ENCODE measurements around the gene STK24.

The STK24 gene

DNA sequence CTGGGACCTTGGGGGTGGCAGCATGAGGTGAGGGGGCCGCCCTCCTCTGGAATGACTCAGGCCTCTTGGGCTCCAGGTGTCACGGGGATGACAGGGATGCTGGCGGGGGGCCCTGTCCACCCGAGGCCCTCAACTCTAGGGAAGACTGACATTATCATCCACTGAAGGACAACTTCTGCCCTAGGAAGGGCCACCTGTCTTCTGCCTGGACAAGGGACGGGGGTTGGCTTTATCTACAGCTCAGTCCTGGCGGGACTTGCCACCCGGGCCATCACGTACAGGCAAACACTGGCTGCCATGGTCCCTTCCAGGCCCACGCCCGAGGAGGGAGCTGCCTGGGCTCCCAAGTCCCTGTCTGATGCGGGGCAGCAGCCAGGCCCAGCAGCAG, 130.7 kb downstream of the STK24 start:
- no peak for DNase-seq

DNA sequence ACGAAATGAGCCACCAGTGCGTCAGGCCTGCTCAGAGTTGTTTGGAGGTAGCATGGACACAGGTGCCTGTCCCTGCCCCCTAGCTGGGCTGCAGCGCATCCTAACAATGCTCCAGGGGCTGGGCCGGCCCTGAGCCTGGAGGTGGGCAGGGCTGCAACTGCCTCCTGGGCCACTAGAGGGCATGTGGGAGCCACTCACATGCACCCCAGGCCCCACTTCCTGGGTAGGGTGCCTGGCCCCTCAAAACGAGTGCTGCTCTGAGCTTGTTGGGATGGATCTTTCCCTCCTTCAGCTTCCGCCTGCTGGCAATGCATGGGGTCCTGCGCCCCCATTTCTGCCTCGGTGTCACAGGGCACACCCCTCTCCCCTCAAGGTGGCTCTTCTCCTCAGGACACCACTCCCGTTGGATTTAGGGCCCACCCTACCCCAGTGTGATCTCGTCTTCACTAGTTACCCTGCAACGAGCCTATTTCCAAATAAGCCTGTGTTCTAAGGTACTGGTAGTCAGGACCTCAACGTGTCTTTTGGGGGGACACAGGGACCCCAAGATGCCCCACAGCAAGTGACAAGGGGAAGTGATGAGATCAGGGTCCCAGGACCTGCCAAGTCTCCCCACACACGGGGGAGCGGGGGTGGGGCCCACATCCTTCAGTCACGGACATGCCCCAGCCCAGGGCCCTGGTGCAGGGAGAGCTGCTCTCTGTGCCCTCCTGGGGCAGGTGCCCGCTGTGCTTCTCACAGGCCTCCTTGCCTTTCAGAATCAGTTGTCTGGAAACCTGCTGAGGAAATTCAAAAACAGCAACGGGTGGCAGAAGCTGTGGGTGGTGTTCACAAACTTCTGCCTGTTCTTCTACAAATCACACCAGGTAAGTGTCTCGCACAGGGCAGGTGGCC, 131.3 kb downstream of the STK24 start:
- no peak for DNase-seq

DNA sequence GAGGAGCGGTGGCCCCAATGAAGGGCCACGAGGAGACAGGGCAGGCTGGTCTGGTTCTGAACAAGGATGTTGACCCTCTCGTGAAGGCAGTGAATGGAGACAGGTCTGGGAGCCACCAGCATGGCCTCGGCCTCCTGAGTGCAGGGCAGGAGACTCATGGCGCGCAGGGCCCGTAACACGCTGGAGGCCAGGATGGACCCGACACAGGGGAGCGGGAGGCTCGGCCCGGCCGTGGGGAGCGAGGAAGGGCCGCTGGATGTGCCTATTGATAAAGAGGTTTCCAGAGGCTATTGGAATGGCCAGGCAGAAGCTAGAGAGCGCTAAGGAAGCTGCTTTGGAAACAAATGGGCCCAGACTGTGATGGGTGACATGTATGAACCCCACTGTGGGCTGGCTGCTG, 132.5 kb downstream of the STK24 start:
- no peak for DNase-seq

DNA sequence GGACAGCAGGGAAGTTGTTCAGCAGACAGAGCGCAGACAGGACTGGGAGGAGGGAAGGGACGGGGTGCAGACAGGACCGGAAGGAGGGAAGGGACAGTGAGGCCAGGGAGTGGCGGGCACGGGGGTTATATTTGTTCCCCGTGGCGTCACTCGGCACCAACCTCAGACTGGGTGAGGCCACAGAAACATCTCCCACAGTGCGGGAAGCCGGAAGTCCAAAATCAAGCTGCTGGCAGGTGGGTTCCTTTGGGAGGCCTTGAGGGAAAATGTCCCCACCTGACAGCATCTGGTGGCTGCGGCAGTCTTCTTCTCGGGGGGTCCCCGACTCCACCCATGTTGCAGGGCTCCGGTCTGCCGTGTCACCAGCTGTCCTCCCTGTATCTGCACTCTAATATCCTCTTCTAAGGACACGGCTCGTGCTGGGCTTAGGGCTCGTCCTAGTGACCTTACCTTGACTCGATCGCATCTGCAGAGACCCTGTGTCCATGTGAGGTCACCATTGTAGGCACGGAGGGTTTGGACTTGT, 133.0 kb downstream of the STK24 start:
- no peak for DNase-seq

DNA sequence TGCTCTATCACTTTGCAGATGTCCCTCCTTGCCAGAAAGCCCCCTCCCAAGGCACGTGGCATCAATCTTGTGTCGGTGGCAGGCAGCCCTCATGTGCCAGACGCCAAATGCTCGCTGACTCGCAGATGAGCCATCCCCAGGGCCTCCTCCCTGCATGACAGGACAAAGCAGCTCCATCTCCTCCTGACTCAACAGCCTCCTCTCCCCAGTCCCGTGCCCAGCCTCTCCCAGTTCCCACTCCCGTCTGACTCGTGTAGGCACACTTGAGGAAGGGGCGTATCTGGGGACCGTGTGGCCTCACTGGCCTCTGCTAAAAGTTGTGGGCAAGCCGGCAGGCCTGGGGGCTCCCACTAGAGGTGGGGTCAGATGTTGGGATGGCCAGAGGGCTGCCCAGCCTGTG, 133.6 kb downstream of the STK24 start:
- DNase-seq = no peak

DNA sequence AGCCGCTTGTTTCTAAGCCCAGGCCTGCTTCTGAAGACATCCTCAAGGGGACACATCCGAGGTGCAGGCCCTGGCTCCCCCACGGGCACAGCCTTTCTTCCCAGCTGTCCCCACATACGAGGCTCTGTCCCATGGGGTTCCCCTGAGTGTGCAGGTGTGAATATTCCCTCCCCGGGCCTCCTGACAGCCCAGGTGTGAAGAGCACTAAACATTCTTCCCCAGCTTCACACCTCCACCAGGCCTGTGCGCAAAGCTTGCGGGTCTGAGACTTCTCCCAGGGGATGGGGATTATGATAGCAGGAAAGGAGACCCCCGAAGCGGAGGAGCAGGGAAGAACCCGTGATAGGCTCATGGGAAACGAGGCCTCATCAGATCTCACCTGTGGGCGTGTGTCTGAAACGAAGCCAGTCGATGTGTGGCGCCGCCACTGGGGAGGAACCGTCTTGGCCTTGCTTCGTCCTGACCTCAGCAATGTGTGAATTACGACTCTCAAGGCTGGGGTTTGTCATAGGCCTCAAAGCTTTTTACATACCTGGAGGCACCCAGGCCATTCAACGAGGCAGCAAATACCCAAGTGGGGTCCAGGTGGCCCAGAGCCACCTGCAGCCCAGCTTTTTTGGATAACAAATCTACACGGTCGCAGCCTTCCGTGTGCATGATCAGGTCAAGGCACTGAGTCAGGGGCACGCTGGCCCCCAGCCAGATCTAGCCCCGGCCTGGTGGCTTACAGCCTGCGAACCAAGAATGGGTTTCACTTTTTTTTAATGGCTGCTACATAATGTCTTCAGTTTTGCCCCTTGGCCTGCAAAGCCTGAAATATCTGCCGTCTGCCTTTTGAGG, 134.3 kb downstream of the STK24 start:
- no peak for DNase-seq

DNA sequence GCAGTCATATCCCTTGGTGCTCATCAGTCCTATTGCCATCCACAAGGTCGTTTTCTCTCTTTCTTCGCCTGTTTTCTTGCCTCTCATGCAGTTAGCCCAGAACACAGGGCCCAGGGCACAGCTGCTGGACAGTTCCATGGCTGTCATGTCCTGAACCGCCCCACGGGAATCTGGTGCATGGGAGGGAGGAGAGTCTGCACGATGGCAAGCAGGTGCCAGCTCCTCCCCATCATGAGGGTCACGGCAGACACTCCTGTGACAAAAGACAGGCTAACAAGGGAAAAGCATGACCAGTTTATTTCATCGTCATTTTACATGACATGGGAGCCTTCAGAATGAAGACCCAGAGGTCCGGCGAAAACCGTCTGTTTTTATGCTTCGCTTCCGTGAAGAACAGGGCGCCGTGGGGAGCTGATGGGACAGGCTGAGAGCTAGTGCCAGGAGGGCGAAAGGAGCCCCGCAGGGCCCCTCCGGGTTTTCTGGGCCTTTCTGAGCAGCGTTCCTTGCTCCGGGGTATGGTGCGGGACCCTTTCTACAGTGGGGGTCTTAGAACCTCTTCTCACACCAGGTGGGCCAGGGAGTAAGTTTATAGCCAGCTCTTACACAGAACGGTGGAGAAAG, 135.7 kb downstream of the STK24 start:
- no peak for DNase-seq

DNA sequence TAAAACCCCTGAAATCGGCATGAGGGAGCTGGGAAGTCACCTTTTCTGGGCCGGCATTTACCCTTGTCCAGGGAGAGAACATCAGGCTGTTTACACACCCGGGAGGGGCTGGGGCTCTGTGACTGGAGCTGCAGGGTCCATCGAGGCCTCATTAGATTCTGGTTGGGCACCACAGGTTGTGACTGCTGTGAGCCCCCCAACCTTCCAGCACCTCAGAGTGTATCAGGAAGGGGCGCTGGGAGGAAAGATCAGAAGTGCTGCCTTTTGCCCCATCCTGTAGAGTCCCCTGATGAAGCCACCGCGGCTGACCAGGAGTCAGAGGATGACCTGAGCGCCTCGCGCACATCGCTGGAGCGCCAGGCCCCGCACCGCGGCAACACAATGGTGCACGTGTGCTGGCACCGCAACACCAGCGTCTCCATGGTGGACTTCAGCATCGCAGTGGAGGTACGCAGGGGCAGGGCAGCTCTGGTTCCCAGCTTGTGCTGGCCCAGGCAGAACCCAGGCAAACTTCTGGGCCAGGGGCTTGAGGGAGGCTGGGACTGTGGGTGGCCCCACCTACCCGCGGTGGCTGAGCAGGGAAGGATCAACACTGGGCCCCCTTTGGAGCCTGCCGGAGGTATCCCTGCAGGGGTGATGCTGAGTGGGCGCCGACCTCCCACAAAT, 136.4 kb downstream of the STK24 start:
- no peak for DNase-seq

DNA sequence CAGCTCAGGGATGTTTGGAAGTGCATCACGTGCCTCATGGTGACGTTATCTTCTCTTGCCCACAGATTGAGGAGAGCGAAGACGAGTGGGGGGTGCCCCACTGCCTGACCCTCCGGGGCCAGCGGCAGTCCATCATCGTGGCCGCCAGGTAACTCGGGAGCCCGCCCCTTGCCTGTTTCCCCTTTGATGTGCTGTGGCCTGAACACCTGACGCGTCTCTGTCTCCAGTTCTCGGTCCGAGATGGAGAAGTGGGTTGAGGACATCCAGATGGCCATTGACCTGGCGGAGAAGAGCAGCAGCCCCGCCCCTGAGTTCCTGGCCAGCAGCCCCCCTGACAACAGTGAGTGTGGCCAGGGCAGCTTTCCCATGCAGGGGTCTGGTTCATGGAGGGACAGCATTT, 137.0 kb downstream of the STK24 start:
- DNase-seq = no peak

DNA sequence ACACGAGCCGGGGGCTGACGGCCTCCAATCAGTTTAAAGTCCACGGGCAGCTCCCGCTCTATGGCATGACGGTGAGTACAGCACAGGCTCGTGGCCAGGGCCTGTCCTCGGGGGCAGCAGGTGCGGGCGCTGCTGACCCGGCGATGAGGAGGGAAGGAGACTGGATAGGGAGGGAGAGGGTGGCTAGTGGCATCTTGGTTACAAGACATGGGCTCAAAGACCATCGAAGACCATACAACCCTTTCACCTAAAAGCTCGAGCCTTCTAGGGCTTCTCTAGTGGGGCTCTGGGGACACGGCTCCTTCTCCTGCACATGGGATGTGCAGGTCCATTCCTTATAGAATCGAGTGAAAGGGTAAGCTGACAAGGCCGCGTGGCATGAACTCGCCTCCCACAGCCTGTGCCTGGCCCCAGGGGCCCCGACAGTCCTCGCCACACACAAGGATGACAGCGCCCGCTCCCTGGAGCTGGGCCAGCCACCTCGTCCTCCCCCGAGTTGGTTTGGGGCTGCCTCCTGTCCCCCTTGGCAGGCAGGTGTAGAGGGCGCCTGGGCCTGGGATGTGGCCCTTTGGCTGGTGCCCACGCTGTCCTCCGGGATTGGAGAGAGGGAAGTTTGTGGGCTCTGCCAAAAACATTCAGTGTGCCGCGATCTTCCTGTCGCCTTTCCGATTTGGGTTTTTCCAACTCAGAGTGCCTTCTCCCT, 137.6 kb downstream of the STK24 start:
- no peak for DNase-seq

DNA sequence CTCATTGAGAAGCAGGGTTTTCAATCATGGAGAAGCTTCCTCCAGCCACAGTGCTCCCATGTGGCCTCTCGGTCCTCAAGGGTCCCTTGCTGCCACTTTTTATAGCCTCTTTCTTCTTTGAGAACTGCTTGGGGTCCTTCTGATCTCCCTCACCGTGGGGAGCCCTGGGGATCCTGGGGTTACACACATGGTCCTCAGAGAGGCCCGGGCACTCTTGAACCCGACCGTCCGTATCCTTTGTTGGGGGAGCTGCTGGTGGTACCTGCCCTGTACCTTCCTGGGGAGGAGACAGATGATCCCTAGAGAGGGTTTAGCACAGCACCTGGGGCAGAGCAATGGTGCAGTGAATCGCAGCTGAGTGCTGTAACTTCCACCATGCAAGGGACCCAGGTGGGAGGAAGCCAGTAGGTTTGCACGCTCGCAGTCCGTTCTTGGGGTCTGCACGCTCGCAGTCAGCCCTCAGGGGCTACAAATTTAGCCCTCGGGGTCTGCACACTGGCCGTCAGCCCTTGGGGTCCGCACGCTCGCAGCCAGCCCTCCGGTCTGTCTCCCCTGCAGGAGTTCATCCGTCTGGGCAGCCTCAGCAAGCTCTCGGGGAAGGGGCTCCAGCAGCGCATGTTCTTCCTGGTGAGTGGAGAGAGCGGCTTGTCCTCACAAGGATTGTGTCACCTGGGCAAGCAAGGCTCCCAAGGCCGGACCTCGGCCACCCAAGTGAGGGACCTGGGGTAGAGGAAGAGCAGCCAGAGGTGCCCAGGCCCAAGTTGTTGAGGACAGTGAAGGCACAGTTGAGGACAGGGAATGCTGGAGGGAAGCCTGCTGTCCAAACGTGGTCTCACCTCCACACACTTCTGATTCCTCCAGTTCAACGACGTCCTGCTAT, 138.4 kb downstream of the STK24 start:
- no peak for DNase-seq

DNA sequence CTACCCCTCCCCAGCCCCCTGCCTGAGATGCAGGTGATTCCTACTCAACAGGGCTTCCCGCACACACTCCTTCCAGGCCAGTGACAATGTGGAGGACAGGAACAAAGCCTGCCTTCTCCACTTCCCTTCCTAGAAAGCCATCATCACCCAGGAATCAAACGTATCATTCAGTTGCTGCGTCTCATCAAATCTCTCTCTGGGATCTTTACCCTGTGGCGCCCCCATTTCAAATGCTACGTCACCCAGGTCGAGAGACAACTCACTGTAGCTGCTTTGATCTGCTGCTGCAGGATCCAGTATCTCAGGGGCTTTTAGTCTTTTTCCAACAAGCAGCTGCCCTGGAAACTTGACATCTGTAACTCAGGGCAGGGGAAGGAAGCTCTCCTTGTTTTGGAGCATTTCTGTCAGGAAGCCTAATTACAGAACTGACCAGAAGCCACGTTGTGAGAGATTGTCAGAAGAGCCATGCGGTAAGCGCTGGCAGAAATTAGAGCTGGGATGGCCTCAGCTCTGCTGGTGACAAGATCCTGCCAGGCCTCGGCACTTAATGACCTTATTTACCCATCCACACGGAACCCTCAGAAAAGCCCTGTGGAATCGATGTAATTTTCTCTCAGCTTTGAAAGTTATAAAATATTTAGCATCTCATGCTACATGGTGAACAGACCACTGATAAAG, 140.5 kb downstream of the STK24 start:
- DNase-seq = no peak

DNA sequence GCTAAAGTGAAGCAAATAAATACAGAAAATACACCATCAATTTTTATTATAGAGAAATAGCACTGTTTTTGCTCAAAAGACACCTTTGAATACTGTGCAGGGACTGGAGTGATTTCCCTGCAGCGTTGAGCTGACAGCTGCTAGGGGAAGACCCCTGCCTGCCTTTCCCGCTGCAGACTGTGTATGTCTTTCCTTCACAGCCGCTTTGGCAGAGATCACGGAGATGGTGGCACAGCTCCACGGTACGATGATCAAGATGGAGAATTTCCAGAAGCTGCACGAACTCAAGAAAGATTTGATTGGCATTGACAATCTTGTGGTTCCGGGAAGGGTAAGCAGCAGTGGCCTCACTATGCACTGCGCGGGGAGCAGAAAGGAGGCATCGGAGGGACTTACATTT, 141.5 kb downstream of the STK24 start:
- DNase-seq = no peak

DNA sequence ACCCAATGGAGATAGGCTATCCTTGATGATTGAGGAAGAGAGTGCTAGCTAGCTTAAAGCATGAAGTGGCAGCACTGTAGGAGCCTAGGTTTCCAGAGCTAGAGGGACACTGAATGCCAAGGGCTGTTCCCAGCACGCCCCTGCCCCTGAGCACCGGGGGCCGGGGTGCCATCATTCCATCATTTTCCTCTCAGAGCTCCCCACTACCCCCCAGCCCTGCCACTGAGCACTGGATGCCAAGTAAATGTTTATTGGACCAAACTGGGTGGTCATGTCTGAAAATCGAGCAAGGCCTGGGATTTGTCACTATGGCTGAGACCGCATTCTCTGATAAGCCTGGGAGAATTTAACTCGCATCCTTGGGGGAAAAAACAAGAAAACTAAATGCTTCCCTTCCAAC, 142.8 kb downstream of the STK24 start:
- DNase-seq = no peak

DNA sequence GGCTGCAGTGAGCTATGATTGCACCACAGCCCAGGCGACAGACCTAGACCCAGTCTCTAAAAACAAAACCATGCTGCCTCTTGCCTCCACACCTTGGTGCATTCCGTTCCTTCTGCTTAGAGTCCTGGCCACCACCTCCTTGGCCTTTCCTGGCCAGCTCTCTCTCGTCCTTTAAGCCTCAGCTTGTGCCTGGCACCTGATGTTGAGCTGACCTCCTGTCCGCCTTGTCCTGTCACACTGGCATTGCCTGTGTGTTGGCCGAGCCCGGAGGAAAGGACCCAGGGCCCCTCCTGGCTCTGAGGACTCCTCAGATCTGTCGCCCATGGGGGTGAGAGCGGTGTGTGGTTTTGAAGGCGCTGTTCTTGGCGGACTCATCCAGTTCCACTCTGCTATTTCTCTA, 143.3 kb downstream of the STK24 start:
- no peak for DNase-seq

DNA sequence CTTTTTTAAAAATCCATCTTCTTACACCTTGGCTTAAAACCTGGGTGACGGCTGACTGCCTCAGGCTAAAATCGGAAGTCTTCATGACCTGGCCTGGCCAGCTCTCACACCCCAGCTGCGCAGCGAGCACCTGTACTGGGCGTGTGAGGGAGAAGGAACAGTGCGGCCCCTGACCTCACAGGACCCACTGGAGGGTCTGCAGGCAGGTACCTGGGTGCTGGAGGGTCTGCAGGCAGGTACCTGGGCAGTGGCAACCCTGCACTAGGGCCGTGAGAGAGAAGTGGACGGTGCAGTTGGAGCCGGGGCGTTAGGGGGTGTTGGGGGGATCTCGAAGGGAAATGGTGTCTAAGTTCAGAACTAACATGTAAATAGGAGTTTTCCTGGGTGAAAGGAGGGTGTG, 144.3 kb downstream of the STK24 start:
- DNase-seq = no peak

DNA sequence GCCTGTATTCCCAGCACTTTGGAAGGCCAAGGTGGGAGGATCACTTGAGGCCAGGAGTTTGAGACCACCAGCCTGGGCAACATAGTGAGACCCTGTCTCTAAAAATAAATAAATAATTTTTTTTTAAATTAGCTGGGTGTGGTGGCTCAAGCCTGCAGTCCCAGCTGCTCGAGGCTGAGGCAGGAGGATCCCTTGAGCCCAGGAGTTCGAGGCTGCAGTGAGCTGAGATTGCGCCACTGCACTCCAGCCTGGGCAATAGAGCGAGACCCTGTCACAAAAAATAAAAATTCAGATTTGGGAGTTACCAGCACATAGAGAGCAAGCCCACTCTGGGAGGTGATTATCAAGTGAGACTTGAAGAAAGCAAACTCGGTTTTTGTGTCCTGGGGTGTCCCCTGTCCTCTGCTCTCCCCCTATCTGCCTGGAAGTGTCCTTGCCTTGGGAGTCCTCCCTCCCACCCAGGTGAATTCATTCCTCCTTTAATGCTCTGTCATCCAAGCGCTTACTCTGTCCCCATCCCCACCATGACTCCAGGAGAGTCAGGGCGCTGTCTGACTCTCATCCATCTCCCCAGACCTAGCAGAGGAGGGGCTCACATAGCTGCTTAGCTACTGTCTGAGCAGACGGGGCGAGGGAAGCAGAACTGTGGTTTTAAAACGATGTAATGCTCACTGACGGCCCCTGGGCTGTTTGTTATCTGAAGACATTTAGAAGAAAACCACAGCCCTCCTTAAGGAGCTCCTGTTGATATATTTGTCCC, 146.8 kb downstream of the STK24 start:
- DNase-seq = no peak

DNA sequence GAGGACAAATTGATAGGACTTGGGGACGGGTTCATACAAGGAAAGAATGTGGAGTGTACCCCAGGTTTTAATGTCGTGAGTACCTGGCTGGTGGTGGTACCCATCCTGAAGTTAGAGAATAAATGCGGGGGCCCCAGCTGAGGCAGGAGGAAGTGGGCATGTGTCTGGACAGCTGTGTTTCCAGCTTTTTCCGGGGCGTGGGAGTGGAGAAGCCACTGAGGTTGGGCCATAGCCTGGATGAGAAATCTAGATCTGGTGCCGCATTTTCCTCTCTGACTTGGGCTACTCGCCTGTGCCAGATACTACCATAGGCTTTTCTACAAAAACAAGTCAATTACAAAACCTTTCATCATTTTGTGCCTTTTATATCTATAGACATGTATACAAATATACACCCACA, 147.4 kb downstream of the STK24 start:
- DNase-seq = no peak

DNA sequence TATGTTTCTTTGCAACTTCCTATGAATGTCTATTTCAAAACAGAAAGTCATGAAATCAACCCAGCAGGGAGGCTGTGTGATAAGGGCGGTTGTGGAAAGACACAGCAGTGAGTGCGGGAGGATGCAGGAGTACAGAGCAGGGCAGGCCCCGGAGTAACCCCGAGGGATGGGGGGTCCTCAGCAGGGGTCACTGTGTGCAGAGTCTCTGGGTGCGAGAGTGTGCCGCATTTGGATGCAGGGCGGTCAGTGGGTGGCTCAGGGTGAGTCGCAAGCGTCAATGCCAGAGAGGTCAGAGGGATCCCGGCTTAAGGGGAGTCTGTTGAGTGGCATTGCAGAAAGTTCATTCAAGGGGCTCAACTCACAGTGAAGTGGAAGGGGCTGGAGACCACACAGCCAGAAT, 147.8 kb downstream of the STK24 start:
- no peak for DNase-seq
